ENCODE data around the gene MTF2.
"Not testable (repeated sequence)": the region's sequence is repeated elsewhere in the genome, so short reads cannot be mapped to it uniquely, and the experiment has no call there.

The MTF2 gene

GRCh38 chr1:93171549-93172034, 92.5 kb downstream of the MTF2 start:
- DNase-seq (ENCODE audit: low read depth) = no peak
- TF ChIP-seq CTCF (conservative IDR thresholded peaks at IDR 0.05; ENCODE audit: control insufficient read depth, insufficient read depth, low read depth, low read length) = no peak
- no peak overlapping the region for H3K4me3 ChIP-seq (ENCODE audit: control insufficient read depth, low read depth, low read length)

GRCh38 chr1:93172778-93173177, 93.7 kb downstream of the MTF2 start:
- no peak for TF ChIP-seq CTCF (conservative IDR thresholded peaks at IDR 0.05; ENCODE audit: control insufficient read depth, insufficient read depth, low read depth, low read length)
- no peak for DNase-seq (ENCODE audit: low read depth)
- no peak overlapping the region for H3K4me3 ChIP-seq (ENCODE audit: control insufficient read depth, low read depth, low read length)

GRCh38 chr1:93174638-93175037, 95.6 kb downstream of the MTF2 start:
- DNase-seq (ENCODE audit: low read depth); H3K4me3 ChIP-seq (ENCODE audit: control insufficient read depth, low read depth, low read length): not testable (repeated sequence)

- no peak for TF ChIP-seq CTCF (conservative IDR thresholded peaks at IDR 0.05; ENCODE audit: control insufficient read depth, insufficient read depth, low read depth, low read length)
- peak; percentile 64 for DNase-seq (ENCODE audit: low read depth)
- H3K4me3 ChIP-seq (ENCODE audit: control insufficient read depth, low read depth, low read length) = peak overlapping the region; percentile 95
These were observed 98.9 kb downstream of the MTF2 start for GRCh38 chr1:93177991-93178390.

DNA sequence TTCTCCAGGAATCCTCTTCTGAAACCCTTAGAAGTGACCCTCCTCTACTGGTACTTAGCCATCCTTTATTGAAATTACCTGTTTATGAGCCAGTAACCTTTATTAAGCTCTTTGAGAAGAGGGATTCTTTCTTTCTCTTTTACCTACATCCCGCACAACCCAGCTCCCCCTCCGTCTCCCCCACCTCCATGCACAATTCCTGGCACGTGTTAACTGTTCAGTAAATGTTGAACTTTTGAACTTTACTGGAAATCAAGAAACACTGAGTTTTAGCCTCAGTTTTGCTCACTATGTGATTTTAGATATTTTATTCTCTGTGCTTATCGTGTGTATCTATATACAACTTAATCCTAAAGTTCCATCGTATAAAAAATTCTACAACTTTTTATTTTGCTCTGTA, 99.3 kb downstream of the MTF2 start:
- no peak for TF ChIP-seq CTCF (conservative IDR thresholded peaks at IDR 0.05; ENCODE audit: control insufficient read depth, insufficient read depth, low read depth, low read length)
- H3K4me3 ChIP-seq (ENCODE audit: control insufficient read depth, low read depth, low read length) = peak overlapping the region; percentile 95
- DNase-seq (ENCODE audit: low read depth) = peak; percentile 41

- TF ChIP-seq CTCF (conservative IDR thresholded peaks at IDR 0.05; ENCODE audit: control insufficient read depth, insufficient read depth, low read depth, low read length) = no peak
- H3K4me3 ChIP-seq (ENCODE audit: control insufficient read depth, low read depth, low read length) = peak within 1 kb of the TSS; percentile 95
- DNase-seq (ENCODE audit: low read depth) = peak; percentile 97
These were observed 101.0 kb downstream of the MTF2 start, which contains the start of gene TMED5 for GRCh38 chr1:93179886-93180722. TMED5 (minus strand) TSS chr1:93180413; CDS start chr1:93180242, 171 bp downstream.

Data from fibroblast of mammary gland (primary cell).